Keratinocyte (primary cell): ENCODE measurements around the gene METTL21A. TPM values are rescaled to one million over a fixed set of nuclear protein-coding genes. Genes with fewer than 3 reads are reported as not detected.

Experiments used
- DNase-seq: peaks from one replicate; pipeline ENCODE4 v3.0.0-alpha.2; 2011; ENCODE audit warnings: low read depth, missing footprints, low spot score
- FAIRE-seq: peaks from 2 replicates; lab custom pipeline; 2011; peaks lifted over from hg19 to GRCh38; lab: Jason Lieb, UNC
- H2AFZ ChIP-seq: 2 replicates; pipeline ENCODE4 v1.6.0; 2012; ENCODE audit warnings: low read length, control low read depth, inconsistent platforms; ENCODE audit not compliant: control insufficient read depth
- H3K27ac ChIP-seq: 2 replicates; pipeline ENCODE4 v1.5.1; 2011; ENCODE audit warnings: low read length; ENCODE audit not compliant: control insufficient read depth, insufficient read depth
- H3K27me3 ChIP-seq: 3 replicates; pipeline ENCODE4 v1.6.0; 2011; ENCODE audit warnings: low read length; ENCODE audit not compliant: control insufficient read depth, insufficient read depth; ENCODE audit errors: extremely low read depth
- H3K36me3 ChIP-seq, 2 experiments: 2 replicates in 1 of 2; 3 replicates in 1 of 2; pipeline ENCODE4 v1.5.1; 2011; ENCODE audit warnings: low read length in 2 of 2, mild to moderate bottlenecking in 1 of 2; ENCODE audit not compliant: control insufficient read depth in 2 of 2, insufficient read depth in 2 of 2; ENCODE audit errors: extremely low read depth in 1 of 2
- H3K4me1 ChIP-seq: 3 replicates; pipeline ENCODE4 v1.5.1; 2011; ENCODE audit warnings: low read length; ENCODE audit not compliant: control insufficient read depth, insufficient read depth; ENCODE audit errors: extremely low read depth
- H3K4me2 ChIP-seq: 3 replicates; pipeline ENCODE4 v1.6.0; 2011; ENCODE audit warnings: low read depth, low read length; ENCODE audit not compliant: control insufficient read depth, insufficient read depth; ENCODE audit errors: extremely low read depth
- H3K4me3 ChIP-seq, 3 experiments: fragments of 200-600 bp in 1 of 3; sonication (generic) in 1 of 3; 2 replicates in 2 of 3; 3 replicates in 1 of 3; pipeline ENCODE4 v1.5.1; 2011 to 2016; ENCODE audit warnings: low read length in 3 of 3, mild to moderate bottlenecking in 3 of 3, control low read depth in 2 of 3, inconsistent platforms in 1 of 3, low read depth in 1 of 3, mixed read lengths in 1 of 3, mixed run types in 1 of 3, moderate library complexity in 1 of 3; ENCODE audit not compliant: control insufficient read depth in 2 of 3, insufficient read depth in 2 of 3; ENCODE audit errors: extremely low read depth in 1 of 3
- H3K79me2 ChIP-seq: 2 replicates; pipeline ENCODE4 v1.6.0; 2012; ENCODE audit warnings: low read length; ENCODE audit not compliant: control insufficient read depth, insufficient read depth
- H3K9ac ChIP-seq: 3 replicates; pipeline ENCODE4 v1.6.0; 2011; ENCODE audit warnings: low read length; ENCODE audit not compliant: control insufficient read depth, insufficient read depth; ENCODE audit errors: extremely low read depth
- H3K9me1 ChIP-seq: 3 replicates; pipeline ENCODE4 v1.6.0; 2011; ENCODE audit warnings: low read length; ENCODE audit not compliant: control insufficient read depth, insufficient read depth; ENCODE audit errors: extremely low read depth
- H3K9me3 ChIP-seq: 2 replicates; pipeline ENCODE4 v1.5.1; 2012; ENCODE audit warnings: low read depth, low read length; ENCODE audit not compliant: control insufficient read depth
- H4K20me1 ChIP-seq: 3 replicates; pipeline ENCODE4 v1.6.0; 2011; ENCODE audit warnings: low read length; ENCODE audit not compliant: control insufficient read depth, insufficient read depth; ENCODE audit errors: extremely low read depth
- CTCF ChIP-seq, 3 experiments: IDR thresholded peaks in 1 of 3; conservative IDR thresholded peaks in 1 of 3; optimal IDR thresholded peaks in 1 of 3; 2 replicates in 2 of 3; 3 replicates in 1 of 3; pipeline versions ENCODE3 to v1.5.1; 2011; ENCODE audit warnings: low read length in 3 of 3, mild to moderate bottlenecking in 3 of 3, moderate library complexity in 2 of 3, control low read depth in 1 of 3, inconsistent platforms in 1 of 3; ENCODE audit not compliant: insufficient read depth in 2 of 3; ENCODE audit errors: extremely low read depth in 1 of 3
- EZH2 ChIP-seq: IDR thresholded peaks from one replicate; pipeline ENCODE4 v1.6.1; 2012; ENCODE audit warnings: inconsistent platforms, mild to moderate bottlenecking, low read length, moderate library complexity
- dilution Hi-C: fragments of 300-500 bp; cut with MboI; formaldehyde crosslinking; loops from one replicate; pipeline ENCODE4 v1.7.0; 2020; ENCODE audit warnings: low sequenced_read_pairs; ENCODE audit not compliant: extremely low pct_ligation_motif_present
- polyA plus RNA-seq, 5 experiments: library from polyadenylated mRNA; depleted of rRNA in 3 of 5; stranded (reverse) in 3 of 5; stranded (forward) in 1 of 5; unstranded in 1 of 5; fragments of >200 nt; gene quantifications; 1 replicate in 1 of 5; 2 replicates in 3 of 5; 3 replicates in 1 of 5; pipeline versions ENCODE4 v1.2.1 to v1.2.3, GENCODE V29; 2011 to 2012; ENCODE audit warnings: missing spikeins in 2 of 5, low read depth in 1 of 5, low replicate concordance in 1 of 5

METTL21A gene
- polyA plus RNA-seq, 1 donor (not counting 4 experiments of a cell fraction or from before 2014, with no cell fraction given), result 10.1 TPM

GRCh38 chr2:207571370-207571769 is 53.8 kb downstream of the METTL21A start:
- peaks cover 10 to 12% of the 10 kb centered on the region in 2 experiments for H3K36me3 ChIP-seq
- no peak for FAIRE-seq

GRCh38 chr2:207567671-207568070 is 57.5 kb downstream of the METTL21A start:
- Histone ChIP-seq H2AFZ (no peak overlapping the region), H3K27me3 (no peaks in the 10 kb centered on the region), H3K4me3 (no peak overlapping the region), H3K27ac (no peak overlapping the region), H3K4me2 (no peak overlapping the region), H3K4me1 (no peaks in the 10 kb centered on the region), H3K9me3 (no peaks in the 10 kb centered on the region), H3K9ac (no peak overlapping the region), H3K9me1 (no peaks in the 10 kb centered on the region), H3K36me3 (peaks cover 10 to 13% of the 10 kb centered on the region in 2 experiments), H3K79me2 (no peaks in the 10 kb centered on the region), H4K20me1 (no peaks in the 10 kb centered on the region)
- DNase-seq (no peak), FAIRE-seq (no peak)
- dilution Hi-C loops, result no loop called here
- no peak for TF ChIP-seq CTCF (optimal IDR thresholded peaks at IDR 0.05 in 1 of 3, IDR thresholded peaks at IDR 0.05 in 1 of 3, conservative IDR thresholded peaks at IDR 0.05 in 1 of 3; ENCODE audit: extremely low read depth in 1 of 3, insufficient read depth in 2 of 3, low read length in 3 of 3)

More at GRCh38 chr2:207571370-207571769, 53.8 kb downstream of the METTL21A start:
- Histone ChIP-seq H3K9ac (no peak overlapping the region), H4K20me1 (no peaks in the 10 kb centered on the region), H3K79me2 (no peaks in the 10 kb centered on the region), H3K4me1 (no peaks in the 10 kb centered on the region), H3K4me2 (no peak overlapping the region), H3K27ac (no peak overlapping the region), H3K9me3 (no peaks in the 10 kb centered on the region), H3K9me1 (no peaks in the 10 kb centered on the region), H3K27me3 (no peaks in the 10 kb centered on the region), H3K4me3 (no peak overlapping the region), H2AFZ (no peak overlapping the region)
- DNase-seq, result no peak
- dilution Hi-C loops, result no loop called here
- TF ChIP-seq EZH2, result no peak
- no peak for TF ChIP-seq CTCF (optimal IDR thresholded peaks at IDR 0.05 in 1 of 3, IDR thresholded peaks at IDR 0.05 in 1 of 3, conservative IDR thresholded peaks at IDR 0.05 in 1 of 3; ENCODE audit: extremely low read depth in 1 of 3, insufficient read depth in 2 of 3, low read length in 3 of 3)
